H9 (cell line): Measurements from ENCODE around the gene ZNF474. TPM values are rescaled to one million over a fixed set of nuclear protein-coding genes. Genes with fewer than 3 reads are reported as not detected.

Experiments used
- DNase-seq: peaks from one replicate; pipeline ENCODE4 v3.0.0-alpha.2; 2017
- H2AFZ ChIP-seq: one replicate; pipeline ENCODE4 v1.6.1; 2013; ENCODE audit warnings: mild to moderate bottlenecking, low read length, control low read depth, moderate library complexity
- H2AK5ac ChIP-seq: 2 replicates; pipeline ENCODE4 v1.6.1; 2013; ENCODE audit warnings: low read length, control low read depth, mixed read lengths; ENCODE audit not compliant: insufficient read length
- H2BK120ac ChIP-seq: one replicate; pipeline ENCODE4 v1.6.1; 2013; ENCODE audit warnings: low read depth, mild to moderate bottlenecking, low read length, control low read depth, inconsistent platforms; ENCODE audit not compliant: poor library complexity, severe bottlenecking
- H2BK12ac ChIP-seq: 2 replicates; pipeline ENCODE4 v1.6.1; 2013; ENCODE audit warnings: low read length, control low read depth, mixed read lengths, low read depth; ENCODE audit not compliant: insufficient read length
- H2BK15ac ChIP-seq: 2 replicates; pipeline ENCODE4 v1.6.1; 2013; ENCODE audit warnings: low read depth, low read length, control low read depth
- H2BK20ac ChIP-seq: one replicate; pipeline ENCODE4 v1.6.1; 2013; ENCODE audit warnings: low read depth, mild to moderate bottlenecking, low read length, control low read depth, inconsistent platforms; ENCODE audit not compliant: poor library complexity, severe bottlenecking
- H2BK5ac ChIP-seq: 2 replicates; pipeline ENCODE4 v1.6.1; 2013; ENCODE audit warnings: low read length, control low read depth, mixed read lengths; ENCODE audit not compliant: insufficient read length
- H3K14ac ChIP-seq: 2 replicates; pipeline ENCODE4 v1.6.1; 2013; ENCODE audit warnings: low read length, control low read depth; ENCODE audit not compliant: insufficient read depth
- H3K18ac ChIP-seq: 2 replicates; pipeline ENCODE4 v1.6.1; 2013; ENCODE audit warnings: low read depth, mild to moderate bottlenecking, mixed read lengths, low read length, control low read depth; ENCODE audit not compliant: insufficient read length
- H3K23ac ChIP-seq: 2 replicates; pipeline ENCODE4 v1.6.1; 2013; ENCODE audit warnings: low read length, control low read depth, mixed read lengths, low read depth; ENCODE audit not compliant: insufficient read length
- H3K23me2 ChIP-seq: 2 replicates; pipeline ENCODE4 v1.6.1; 2013; ENCODE audit warnings: low read depth, mild to moderate bottlenecking, mixed read lengths, low read length, control low read depth; ENCODE audit not compliant: insufficient read length, poor library complexity, severe bottlenecking
- H3K27ac ChIP-seq: 2 replicates; pipeline ENCODE4 v1.5.1; 2013; ENCODE audit warnings: low read length, control low read depth, mixed read lengths, low read depth; ENCODE audit not compliant: insufficient read length
- H3K27me3 ChIP-seq: 2 replicates; pipeline ENCODE4 v1.6.1; 2013; ENCODE audit warnings: low read length, control low read depth, inconsistent platforms; ENCODE audit not compliant: insufficient read depth
- H3K4ac ChIP-seq: 2 replicates; pipeline ENCODE4 v1.6.1; 2013; ENCODE audit warnings: low read depth, mild to moderate bottlenecking, control low read depth, inconsistent platforms, low read length, moderate library complexity
- H3K4me1 ChIP-seq: 2 replicates; pipeline ENCODE4 v1.6.1; 2013; ENCODE audit warnings: low read length, control low read depth, inconsistent platforms; ENCODE audit not compliant: insufficient read depth
- H3K4me2 ChIP-seq: 2 replicates; pipeline ENCODE4 v1.6.1; 2013; ENCODE audit warnings: low read length, control low read depth, mixed read lengths; ENCODE audit not compliant: insufficient read length, insufficient read depth
- H3K56ac ChIP-seq: 2 replicates; pipeline ENCODE4 v1.6.1; 2013; ENCODE audit warnings: low read depth, mild to moderate bottlenecking, mixed read lengths, low read length, control low read depth; ENCODE audit not compliant: insufficient read length
- H3K79me1 ChIP-seq: 2 replicates; pipeline ENCODE4 v1.6.1; 2013; ENCODE audit warnings: low read depth, mild to moderate bottlenecking, moderate library complexity, low read length, control low read depth, inconsistent platforms; ENCODE audit not compliant: insufficient read depth, poor library complexity, severe bottlenecking
- H3K79me2 ChIP-seq: 2 replicates; pipeline ENCODE4 v1.6.1; 2013; ENCODE audit warnings: low read length, control low read depth, inconsistent platforms; ENCODE audit not compliant: insufficient read depth
- H3K9ac ChIP-seq: 2 replicates; pipeline ENCODE4 v1.6.1; 2013; ENCODE audit warnings: low read length, control low read depth, mixed read lengths; ENCODE audit not compliant: insufficient read length; ENCODE audit errors: extremely low read depth
- H3K9me3 ChIP-seq: one replicate; pipeline ENCODE4 v1.6.1; 2013; ENCODE audit warnings: low read depth, low read length, inconsistent platforms; ENCODE audit not compliant: control insufficient read depth
- H3T11ph ChIP-seq: one replicate; pipeline ENCODE4 v1.6.1; 2013; ENCODE audit warnings: mild to moderate bottlenecking, low read length, control low read depth, inconsistent platforms
- H4K20me1 ChIP-seq: one replicate; pipeline ENCODE4 v1.6.1; 2013; ENCODE audit not compliant: control insufficient read depth, insufficient read length, insufficient read depth
- H4K5ac ChIP-seq: 2 replicates; pipeline ENCODE4 v1.6.1; 2013; ENCODE audit warnings: low read depth, mild to moderate bottlenecking, mixed read lengths, low read length, control low read depth; ENCODE audit not compliant: insufficient read length
- H4K8ac ChIP-seq: replicated peaks from 2 replicates; pipeline ENCODE4 v1.6.1; 2013; ENCODE audit warnings: low read length, control low read depth, mixed read lengths, low read depth; ENCODE audit not compliant: insufficient read length
- H4K91ac ChIP-seq: 2 replicates; pipeline ENCODE4 v1.6.1; 2013; ENCODE audit warnings: low read depth, mild to moderate bottlenecking, moderate library complexity, mixed read lengths, low read length, control low read depth; ENCODE audit not compliant: insufficient read length
- H3K27ac Mint-ChIP-seq, 3 experiments: 2 replicates in 2 of 3; 3 replicates in 1 of 3; pipeline ENCODE4 v1.8.0; 2020 to 2021; ENCODE audit warnings: mixed read lengths in 3 of 3, mild to moderate bottlenecking in 1 of 3, moderate library complexity in 1 of 3
- H3K27me3 Mint-ChIP-seq: 2 replicates; pipeline ENCODE4 v1.8.0; 2021; ENCODE audit warnings: low read depth, mild to moderate bottlenecking, moderate library complexity, mixed read lengths
- H3K36me3 Mint-ChIP-seq, 3 experiments: 2 replicates in 2 of 3; 3 replicates in 1 of 3; pipeline ENCODE4 v1.8.0; 2020 to 2021; ENCODE audit warnings: low read depth in 3 of 3, mixed read lengths in 3 of 3; ENCODE audit not compliant: insufficient read depth in 1 of 3
- H3K4me1 Mint-ChIP-seq, 2 experiments: 2 replicates each; pipeline ENCODE4 v1.8.0; 2020; ENCODE audit warnings: mixed read lengths in 2 of 2
- H3K4me3 Mint-ChIP-seq, 2 experiments: 2 replicates in 1 of 2; 3 replicates in 1 of 2; pipeline ENCODE4 v1.8.0; 2020 to 2021; ENCODE audit warnings: mild to moderate bottlenecking in 2 of 2, mixed read lengths in 2 of 2, moderate library complexity in 1 of 2
- H3K9me3 Mint-ChIP-seq, 2 experiments: 2 replicates in 1 of 2; 3 replicates in 1 of 2; pipeline ENCODE4 v1.8.0; 2020; ENCODE audit warnings: mild to moderate bottlenecking in 2 of 2, mixed read lengths in 2 of 2, moderate library complexity in 1 of 2
- CTCF ChIP-seq: fragments of 200-600 bp; sonication (generic); conservative IDR thresholded peaks from 3 replicates; pipeline ENCODE4 v1.8.0; 2021; ENCODE audit warnings: antibody characterized with exemption, mild to moderate bottlenecking
- WGBS: extraction: QIAGEN DNeasy Blood & Tissue Kit; methylation state at CpG from one replicate; pipeline ENCODE4 v1.1.7; 2013; ENCODE audit warnings: missing lambda C conversion rate, low lambda C conversion rate, mixed read lengths; ENCODE audit not compliant: insufficient read length; ENCODE audit errors: extremely low coverage; 5-methylcytosine and 5-hydroxymethylcytosine counted together
- total RNA-seq: library from RNA; stranded (reverse); gene quantifications from 2 replicates; pipeline ENCODE4 v1.2.1, GENCODE V29; 2021

Gene ZNF474
- total RNA-seq, 1 experiment from 2014 or later, result not detected

DNA sequence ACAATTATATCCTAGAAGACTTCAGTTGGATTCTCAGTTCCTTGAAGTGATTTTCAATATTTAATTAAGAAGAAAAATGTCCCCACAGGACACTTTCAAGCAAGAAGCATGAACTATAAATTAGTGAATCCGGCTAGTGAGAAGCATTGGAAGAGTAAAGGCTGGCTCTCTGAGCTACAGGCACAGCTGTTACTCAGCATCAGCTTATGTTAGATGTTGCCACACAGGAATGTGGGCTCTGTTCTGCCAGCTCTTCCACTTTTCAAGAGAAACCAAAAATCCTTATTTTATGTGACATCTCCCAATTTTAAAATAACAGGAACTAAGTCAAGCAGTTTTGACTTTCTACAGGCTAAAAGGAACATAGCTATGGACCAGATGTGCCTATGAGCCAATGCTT lies 14.9 kb downstream of the ZNF474 start:
- H3K23me2 ChIP-seq, result no peaks in the 10 kb centered on the region
- H3K4me2 ChIP-seq, result no peak overlapping the region
- H3K9me3 Mint-ChIP-seq, result no peaks in the 10 kb centered on the region
- no peak overlapping the region for H3K9ac ChIP-seq
- no peak overlapping the region for H3K14ac ChIP-seq
- H4K20me1 ChIP-seq, result no peaks in the 10 kb centered on the region
- H3K56ac ChIP-seq, result no peak overlapping the region
- no peak overlapping the region for H2BK20ac ChIP-seq
- H3K27me3 Mint-ChIP-seq, result no peaks in the 10 kb centered on the region
- H2BK12ac ChIP-seq, result no peak overlapping the region
- H2BK5ac ChIP-seq, result no peak overlapping the region
- no peak for TF ChIP-seq CTCF
- H3K79me1 ChIP-seq, result no peaks in the 10 kb centered on the region
- no peak overlapping the region for H2BK15ac ChIP-seq
- no peaks in the 10 kb centered on the region for H3K27me3 ChIP-seq
- no peaks in the 10 kb centered on the region for H3K79me2 ChIP-seq
- no peak overlapping the region for H3K27ac Mint-ChIP-seq
- no peak overlapping the region for H2AFZ ChIP-seq
- no peak overlapping the region for H3K4ac ChIP-seq
- no peak overlapping the region for H3T11ph ChIP-seq
- DNase-seq, result no peak
- H4K91ac ChIP-seq, result no peak overlapping the region
- no CpG with 5 or more reads among the region's 1 CpG for WGBS
- no peaks in the 10 kb centered on the region for H3K36me3 Mint-ChIP-seq
- H2BK120ac ChIP-seq, result no peak overlapping the region
- peaks cover 0 to 3% of the 10 kb centered on the region in 2 experiments; a peak in 1 of 4 replicates for H3K4me1 Mint-ChIP-seq
- H3K18ac ChIP-seq, result no peak overlapping the region
- H4K8ac ChIP-seq, result no peak overlapping the region
- H3K9me3 ChIP-seq, result no peaks in the 10 kb centered on the region
- H3K4me1 ChIP-seq, result no peaks in the 10 kb centered on the region
- H3K23ac ChIP-seq, result no peak overlapping the region
- no peak overlapping the region for H3K27ac ChIP-seq
- H4K5ac ChIP-seq, result no peak overlapping the region
- H3K4me3 Mint-ChIP-seq, result no peak overlapping the region
- H2AK5ac ChIP-seq, result no peak overlapping the region
